ENCODE measurements around the gene CLN6. TPM values are rescaled to one million over a fixed set of nuclear protein-coding genes. Genes with fewer than 3 reads are reported as not detected.
"Not testable (repeated sequence)": the region's sequence is repeated elsewhere in the genome, so short reads cannot be mapped to it uniquely, and the experiment has no call there.

CLN6 gene
- total RNA-seq, 1 experiment from 2014 or later, result 30.6 TPM

DNA sequence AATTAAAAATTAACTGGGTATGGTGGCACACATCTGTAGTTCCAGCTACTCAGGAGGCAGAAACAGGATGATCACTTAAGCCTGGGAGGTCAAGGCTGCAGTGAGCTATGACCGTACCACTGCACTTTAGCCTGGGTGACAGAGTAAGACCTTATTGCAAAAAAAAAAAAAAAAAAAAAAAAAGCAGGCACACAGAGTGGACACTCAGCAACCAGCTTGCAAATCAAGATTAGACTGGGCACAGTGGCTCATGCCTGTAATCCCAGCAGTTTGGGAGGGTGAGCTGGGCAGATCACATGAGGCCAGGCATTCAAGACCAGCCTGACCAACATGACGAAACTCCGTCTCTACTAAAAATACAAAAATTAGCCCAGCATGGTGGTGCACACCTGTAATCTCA lies 5.4 kb downstream of the CLN6 start:
- no peak for DNase-seq (ENCODE audit: low spot score)

DNA sequence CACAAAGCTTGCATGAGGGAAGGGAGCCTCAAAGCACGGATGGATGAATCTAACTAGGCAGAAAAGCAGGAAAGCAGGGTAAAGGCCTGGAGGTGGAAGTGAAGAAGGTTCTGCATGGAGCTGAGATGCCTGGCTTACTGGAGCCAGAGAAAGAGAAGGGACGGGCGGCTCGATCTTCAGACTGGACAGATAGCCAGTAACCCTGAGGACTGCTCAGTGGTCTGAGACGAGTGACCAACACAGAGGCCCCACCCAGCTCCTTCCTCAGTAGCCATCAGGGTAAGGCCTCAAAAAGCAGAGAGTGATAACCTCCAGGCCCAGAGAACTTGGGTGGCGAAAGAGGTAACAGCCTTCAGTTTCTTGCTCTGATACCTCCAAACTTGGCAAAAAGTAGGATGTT lies 6.4 kb downstream of the CLN6 start:
- DNase-seq (ENCODE audit: low spot score), result no peak

DNA sequence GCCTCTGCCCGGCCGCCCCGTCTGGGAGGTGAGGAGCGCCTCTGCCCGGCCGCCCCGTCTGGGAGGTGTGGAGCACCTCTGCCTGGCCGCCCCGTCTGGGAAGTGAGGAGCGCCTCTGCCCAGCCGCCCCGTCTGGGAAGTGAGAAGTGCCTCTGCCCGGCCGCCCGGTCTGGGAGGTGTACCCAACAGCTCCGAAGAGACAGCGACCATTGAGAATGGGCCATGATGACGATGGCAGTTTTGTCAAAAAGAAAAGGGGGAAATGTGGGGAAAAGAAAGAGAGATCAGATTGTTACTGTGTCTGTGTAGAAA lies 7.1 kb downstream of the CLN6 start:
- DNase-seq (ENCODE audit: low spot score), result not testable (repeated sequence)

DNA sequence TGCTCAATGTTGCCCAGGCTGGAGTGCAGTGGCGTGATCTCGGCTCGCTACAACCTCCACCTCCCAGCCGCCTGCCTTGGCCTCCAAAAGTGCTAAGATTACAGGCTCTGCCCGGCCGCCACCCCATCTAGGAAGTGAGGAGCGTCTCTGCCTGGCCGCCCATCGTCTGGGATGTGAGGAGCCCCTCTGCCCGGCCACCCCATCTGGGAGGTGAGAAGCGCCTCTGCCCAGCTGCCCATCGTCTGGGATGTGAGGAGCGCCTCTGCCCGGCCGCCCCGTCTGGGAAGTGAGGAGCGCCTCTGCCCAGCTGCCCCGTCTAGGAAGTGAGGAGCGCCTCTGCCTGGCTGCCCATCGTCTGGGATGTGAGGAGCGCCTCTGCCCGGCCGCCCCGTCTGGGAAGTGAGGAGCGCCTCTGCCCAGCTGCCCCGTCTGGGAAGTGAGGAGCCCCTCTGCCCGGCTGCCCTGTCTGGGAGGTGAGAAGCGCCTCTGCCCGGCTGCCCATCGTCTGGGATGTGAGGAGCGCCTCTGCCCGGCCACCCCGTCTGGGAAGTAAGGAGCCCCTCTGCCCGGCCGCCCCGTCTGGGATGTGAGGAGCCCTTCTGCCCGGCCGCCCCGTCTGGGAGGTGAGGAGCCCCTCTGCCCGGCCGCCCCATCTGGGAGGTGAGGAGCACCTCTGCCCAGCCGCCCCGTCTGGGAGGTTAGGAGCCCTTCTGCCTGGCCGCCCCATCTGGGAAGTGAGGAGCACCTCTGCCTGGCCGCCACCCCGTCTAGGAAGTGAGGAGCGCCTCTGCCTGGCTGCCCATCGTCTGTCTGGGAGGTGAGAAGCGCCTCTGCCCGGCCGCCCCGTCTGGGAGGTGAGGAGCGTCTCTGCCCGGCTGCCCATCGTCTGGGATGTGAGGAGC lies 7.7 kb downstream of the CLN6 start:
- not testable (repeated sequence) for DNase-seq (ENCODE audit: low spot score)

DNA sequence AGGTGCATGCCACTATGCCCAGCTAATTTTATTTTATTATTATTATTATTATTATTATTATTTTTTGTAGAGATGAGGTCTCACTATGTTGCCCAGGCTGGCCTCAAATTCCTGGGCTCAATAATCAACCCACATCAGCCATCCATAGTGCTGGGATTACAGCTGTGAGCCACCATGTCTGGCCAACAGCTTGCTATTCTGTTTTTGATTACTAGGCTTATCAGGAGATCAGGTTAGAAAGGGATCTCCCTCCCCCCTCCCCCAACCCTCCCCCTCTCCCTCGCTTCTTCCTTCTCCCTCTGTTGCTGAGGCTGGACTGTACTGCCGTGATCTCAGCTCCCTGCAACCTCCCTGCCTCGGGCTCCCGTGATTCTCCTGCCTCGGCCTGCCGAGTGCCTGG lies 8.6 kb downstream of the CLN6 start:
- no peak for DNase-seq (ENCODE audit: low spot score)

DNA sequence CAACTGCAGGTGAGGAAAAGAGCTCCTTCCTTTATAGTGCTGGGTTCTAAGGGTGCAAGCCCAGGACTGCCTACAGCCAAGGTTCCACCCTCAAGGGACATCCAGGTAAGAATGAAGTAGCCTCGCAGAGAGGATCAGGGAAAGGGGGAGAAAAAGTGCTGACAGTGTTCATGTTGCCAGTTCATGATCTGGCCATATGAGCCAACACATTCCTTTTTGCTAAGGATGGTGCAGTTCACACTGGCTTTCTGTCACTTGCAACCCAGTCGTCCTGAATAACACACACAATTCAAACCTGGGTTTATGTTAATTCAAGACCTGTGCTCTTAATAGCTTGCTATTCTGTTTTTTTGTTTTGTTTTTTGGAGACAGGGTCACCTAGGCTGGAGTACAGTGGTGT lies 9.0 kb downstream of the CLN6 start:
- no peak for DNase-seq (ENCODE audit: low spot score)

DNA sequence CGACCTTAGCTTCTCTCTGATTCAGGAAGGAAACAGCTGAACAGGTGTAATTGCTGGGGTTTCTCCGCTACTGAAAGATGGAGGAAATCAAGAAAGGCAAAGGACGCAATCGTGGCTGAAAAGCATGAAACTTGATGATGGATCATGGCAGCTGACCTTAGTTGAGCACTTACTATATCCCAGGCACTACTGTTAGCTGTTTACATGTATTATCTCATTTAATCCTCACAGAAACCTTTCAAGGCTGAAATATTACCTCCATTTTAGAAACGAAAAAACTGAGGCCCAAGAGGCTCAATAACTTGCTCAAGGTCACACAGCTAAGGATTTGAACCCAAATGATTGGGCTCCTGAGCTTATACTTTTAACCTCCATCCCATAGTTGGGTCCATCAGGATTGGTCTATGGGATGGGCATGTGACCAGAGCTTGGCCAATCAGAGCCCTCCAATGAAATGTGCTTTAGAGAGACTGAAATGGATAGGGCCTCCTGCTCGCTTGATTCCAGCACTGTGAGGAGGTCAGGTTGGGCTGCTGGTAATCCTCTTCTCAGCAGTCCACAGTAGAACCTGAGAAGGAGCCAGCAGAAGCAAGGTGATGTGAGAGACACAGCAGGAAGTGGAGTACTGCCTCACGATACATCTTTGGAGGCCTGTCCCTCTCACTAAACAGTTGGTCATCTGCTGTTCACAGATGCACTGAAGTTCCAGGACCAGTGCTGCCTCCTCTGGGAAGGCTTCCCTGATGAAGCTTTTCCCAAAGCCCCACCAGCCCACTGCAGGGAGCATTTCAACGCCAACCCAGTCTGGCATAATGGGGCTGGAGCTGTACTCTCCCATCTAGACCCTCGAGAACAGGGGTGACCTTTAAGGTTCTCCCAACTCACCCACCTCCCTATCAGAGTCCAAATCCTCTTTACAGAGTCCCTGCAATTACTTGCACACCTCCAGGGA lies 10.4 kb downstream of the CLN6 start:
- no peak for DNase-seq (ENCODE audit: low spot score)

DNA sequence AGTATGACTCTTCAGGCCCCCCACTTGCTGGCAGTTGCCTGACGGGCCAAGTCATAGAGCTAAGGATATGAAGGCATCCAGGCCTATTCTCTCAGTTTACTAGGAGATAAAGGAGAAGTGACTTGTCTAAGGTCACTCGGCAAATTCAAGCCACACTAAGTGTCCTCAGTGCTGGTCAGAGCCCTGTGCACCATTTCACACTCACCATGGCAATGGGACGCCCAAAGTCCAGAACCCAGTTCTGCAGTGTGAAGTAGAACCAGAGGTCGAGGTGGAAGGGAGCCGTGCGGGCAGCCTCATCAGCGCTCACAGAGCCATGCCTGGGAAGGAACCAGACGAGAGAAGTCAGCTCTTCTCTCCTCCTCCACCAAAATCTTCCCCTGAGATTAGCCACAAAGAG lies 11.2 kb downstream of the CLN6 start:
- no peak for DNase-seq (ENCODE audit: low spot score)

DNA sequence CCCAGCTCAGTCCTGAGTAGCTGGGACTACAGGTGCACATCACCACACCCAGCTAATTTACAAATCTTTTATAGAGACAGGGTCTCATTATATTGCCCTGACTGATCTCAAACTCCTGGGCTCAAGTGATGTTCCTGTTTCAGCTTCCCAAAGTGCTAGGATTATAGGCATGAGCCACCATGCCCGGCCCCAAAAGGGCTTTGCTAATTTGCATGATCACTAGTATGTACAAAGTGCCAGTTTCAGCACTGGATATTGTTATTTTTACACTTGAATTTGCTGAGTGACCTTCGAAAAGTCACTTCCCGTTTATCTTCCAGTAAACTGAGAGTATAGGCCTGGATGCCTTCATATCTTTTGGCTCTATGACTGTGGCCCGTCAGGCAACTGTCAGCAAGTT lies 12.2 kb downstream of the CLN6 start:
- no peak for DNase-seq (ENCODE audit: low spot score)

DNA sequence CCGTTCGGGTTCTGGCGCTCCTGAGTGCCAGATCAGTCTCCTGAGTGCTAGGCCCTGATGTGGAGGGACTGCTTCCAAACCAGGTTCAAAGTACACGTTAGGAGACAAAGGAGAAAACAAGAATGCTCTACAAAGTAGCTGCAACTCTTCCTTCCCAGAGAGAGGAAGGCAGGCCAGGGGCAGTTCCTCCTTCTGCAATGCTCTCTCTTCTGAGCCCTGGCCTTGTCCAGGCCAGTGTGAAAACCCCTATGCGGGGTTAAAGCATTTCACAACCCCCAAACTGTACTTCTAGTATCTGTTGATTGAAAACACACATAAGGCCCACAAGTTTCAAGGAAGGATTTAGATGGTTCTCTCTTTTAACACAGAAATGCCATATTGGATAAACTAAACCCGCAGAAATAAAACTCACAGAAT lies 14.7 kb downstream of the CLN6 start:
- no peak for DNase-seq (ENCODE audit: low spot score)

DNA sequence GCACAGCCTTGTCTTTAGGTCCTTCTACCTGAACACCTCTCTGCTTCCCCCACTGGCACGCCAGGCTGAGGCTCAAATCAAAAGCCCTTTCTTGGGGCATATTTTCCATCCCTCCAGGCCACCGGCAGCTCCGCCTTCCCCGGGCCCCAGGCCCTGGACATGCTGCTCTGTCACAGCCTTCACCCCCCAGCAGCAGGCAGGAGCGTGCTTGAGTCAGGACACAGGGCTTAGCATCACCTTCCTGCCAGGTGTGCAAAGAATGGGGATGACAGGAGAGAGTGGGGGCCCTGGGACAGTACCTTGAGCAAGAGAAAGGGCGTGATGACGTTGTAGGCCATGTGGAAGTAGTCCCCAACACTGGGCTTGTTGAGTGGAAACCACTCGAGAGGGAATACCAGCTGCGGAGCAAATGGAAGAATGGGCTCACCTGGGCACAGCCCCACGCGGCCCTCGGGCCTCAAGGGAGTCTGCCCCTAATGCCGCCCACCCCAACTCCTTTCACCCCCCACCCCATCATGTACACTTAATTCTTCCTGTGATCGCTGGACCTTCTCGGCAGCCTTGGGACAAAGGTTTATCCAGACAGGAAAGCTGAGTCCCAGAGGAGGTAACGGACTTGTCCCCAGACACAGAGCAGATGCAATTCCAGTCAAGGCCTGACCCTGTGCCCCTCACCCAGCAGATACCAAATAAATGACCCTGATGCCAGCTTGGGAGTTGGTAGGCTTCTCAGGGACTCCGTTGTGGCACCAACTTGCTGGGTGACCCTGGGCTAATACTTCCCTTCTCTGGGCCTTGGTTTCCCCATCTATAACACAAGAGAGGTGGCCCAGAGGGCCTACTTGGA lies 15.3 kb downstream of the CLN6 start:
- DNase-seq (ENCODE audit: low spot score), result no peak

DNA sequence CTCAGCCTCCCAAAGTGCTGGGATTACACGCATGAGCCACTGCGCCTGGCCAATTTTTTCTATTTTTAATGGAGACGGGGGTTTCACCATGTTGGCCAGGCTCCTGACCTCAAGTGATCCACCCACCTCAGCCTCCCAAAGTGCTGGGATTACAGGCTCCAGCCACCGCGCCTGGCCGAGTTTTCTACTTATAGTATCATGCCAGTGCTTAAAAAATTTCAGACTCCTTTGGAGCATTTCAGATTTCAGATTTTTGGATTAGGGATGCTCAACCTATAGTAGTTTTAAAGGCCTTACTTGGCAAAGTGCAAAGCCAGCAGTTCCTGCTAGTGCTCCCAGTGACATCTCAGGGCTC lies 16.1 kb downstream of the CLN6 start:
- DNase-seq (ENCODE audit: low spot score), result not testable (repeated sequence)

DNA sequence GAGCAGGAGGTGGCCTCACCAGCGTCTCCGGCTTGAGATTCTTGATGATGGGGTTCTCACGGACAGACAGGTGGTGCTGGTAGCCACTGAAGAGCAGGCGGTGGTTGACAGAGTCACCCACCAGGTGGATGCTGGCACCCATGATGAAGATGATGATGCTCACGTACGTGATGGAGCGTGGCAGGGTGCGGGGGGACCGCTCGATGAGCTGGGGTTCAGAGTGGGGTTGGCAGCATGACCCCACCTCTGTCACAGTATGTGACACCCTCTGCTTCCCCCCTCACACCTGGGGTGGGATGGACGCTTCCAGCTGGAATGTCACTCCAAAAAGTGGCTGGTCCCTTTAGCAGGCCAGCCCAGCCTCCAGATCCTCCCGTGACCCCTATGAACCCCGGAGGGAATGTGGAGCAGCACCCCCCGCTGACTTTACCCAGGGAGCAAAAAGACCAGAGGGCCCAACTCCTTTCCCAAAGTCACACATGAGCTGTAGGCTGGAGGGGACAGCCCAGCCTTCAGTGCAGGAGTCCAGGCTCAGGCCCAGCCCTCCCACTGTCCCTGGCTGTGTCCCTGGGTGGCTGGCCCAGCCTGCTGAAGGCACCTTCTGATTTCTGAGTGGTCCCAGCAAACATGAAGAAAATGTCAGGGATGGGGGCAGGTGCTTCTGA lies 17.7 kb downstream of the CLN6 start:
- DNase-seq (ENCODE audit: low spot score), result no peak

DNA sequence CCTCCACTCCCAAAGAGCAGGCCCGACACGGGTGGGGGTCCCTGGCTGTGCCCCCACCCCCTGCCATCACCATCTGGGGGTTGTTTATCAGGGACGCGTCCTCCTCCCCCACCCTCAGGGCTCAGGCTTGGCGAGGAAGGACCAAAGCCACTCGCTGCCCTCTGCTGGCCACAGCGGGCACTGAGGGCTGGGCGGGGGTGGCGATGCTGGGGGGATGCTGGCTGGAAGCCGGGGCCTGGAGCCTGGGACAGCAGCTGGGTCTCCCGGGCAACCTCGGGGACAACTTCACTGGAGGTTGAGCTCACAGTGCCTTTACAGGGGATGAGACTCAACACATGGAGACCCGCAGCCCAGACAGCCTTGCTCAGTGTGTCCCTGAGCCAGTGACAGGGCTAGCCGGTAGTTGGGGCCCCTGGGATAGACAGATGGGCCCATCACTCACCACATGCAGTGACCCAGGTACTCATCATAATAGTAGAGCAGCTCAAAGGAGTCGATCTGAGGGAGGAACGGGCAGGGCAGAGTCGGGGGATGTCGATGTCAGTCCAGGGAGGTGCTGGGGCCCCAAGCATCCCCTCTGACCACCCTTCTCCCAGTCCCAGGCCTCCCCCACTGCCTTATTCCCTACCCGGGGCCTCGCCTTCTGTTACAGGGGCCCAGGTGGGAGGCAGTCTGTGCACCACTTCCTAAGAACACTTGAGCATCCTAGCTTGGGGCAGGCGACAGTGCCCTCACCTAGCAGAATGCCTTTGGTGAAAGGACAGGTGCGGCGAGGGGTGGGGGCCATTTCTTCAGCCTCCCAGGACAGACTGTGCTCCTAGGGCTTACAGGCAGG lies 18.5 kb downstream of the CLN6 start:
- DNase-seq (ENCODE audit: low spot score), result peak; percentile 32

DNA sequence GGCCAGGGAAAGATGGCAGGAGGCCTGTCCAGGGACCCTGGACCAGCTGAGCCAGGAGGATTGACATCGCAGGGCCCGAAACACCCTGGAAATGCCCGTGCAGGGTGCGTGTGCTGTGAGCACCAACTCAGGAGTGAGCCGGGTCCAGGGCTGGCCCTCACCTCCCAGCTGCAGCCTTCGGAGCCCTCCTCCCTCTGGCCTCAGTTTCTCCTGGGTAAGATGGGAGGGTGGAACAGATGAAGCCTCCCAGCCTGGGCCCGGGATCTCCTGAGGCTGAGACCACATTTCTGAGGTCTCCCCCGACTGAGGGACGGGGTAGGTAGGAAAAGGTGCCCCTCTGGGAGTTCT lies 19.1 kb downstream of the CLN6 start:
- no peak for DNase-seq (ENCODE audit: low spot score)

DNA sequence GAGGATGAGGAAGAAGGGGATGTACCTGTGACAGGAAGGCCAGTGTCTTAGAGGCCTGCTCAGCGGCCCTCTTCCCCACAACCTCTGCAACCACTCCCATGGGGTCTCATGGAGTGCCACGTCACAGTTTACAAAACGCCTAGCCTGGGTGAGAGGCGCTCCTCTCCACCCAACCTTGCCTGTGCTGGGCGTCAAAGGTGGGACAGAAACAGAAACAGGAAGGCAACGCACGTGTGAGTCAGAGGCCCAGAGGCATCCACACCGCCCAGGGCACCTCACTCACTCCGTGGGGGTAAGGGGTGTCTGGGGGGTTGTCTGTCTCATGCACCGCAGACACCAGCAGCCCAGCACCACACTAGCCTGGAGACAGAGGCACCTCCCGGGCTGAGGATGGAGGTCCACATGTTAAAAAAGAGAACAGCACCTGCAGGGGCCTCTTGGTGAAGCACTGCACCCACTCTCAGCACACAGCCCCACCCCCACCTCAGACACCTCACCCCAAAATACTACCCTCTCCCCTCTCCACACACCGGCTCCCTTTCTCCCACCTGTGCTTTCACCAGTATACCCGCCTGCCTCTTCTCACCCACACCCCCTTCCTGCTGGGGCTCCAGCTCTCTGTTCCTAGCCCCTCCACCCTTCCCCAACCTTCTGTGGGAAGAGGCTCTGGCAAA lies 19.7 kb downstream of the CLN6 start:
- no peak for DNase-seq (ENCODE audit: low spot score)

DNA sequence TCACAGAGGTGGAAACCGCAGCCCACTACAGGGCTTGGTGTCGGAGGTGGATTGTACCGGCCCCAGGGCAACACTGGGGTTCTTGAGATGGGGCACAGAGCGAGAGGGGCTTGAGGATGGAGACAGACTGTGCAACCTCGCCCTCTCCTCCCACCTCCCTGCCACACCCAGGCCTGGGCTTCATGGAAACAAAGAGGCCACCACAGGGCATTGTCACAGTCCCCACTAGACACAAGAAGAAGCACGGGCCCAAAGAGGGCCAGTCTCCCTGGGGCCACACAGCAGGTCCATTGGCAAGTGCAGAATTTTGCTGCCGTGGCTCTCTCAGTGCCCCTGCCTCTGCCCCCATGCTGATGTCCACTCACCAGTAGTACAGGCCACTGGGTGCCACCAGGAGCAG lies 20.3 kb downstream of the CLN6 start:
- no peak for DNase-seq (ENCODE audit: low spot score)

DNA sequence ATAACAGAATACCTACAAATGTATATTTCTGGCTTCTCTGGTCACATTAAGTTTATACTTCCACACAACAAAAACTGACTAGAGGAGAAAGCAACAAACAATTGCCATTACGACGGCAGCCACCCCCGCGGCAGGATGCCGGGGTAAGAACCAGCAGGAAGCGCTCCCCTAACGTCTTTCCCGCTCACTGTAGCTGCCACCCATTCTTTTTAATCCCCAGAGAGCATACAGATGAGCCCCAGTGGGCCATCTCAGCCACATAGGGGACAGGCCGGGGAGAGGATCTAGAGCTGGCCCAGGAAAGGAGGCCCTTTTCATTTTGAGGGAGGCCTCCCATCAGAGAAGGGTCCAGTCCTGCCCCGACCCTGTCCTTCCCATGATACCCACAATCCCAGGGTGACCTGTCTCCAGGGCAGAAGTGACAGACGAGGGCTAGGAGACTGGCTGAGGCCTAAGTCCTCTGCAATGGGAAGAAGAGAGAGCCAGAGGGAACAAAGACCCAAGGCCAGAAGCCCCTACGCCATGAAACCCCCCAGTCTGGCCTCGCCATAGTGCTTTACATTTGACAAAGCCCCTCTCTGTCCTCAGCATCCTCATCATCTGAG lies 20.8 kb downstream of the CLN6 start:
- no peak for DNase-seq (ENCODE audit: low spot score)

DNA sequence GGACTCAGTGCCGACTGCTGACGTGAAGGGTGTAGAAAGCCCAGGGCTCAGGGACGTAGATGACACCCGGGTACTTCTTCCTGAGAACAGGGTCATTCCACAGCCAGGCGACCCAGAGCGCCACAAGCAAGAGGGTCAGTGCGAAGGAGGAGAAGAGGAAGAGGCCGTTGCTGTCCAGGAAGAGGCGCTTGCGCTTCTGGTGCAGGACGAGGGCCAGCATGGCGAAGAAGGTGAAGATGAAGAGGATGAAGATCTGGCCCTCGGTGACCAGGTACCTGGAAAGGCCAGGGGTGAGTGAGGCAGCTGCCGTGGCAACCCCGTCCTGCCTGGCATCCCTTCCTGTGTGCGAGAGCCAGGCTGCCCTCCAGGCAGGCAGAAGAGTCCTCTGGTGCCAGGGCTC lies 21.4 kb downstream of the CLN6 start:
- DNase-seq (ENCODE audit: low spot score), result no peak

Data from H4 (cell line).